Tibial nerve (tissue), 4 donors: Measurements from ENCODE around the gene ID4. TPM values are rescaled to one million over a fixed set of nuclear protein-coding genes. Genes with fewer than 3 reads are reported as not detected.

Source experiments
- DNase-seq, 2 donors: peaks; one replicate each; pipeline ENCODE4 v3.0.0-alpha.2; 2019; ENCODE audit warnings: low spot score in 2 of 2
- H3K27ac ChIP-seq, 4 donors: fragments of 200-600 bp; sonication (generic) in 3 of 4; one replicate each; pipeline ENCODE4 v1.5.1; 2017 to 2019; ENCODE audit warnings: mild to moderate bottlenecking in 1 of 4
- H3K27me3 ChIP-seq, 2 donors: fragments of 200-600 bp; sonication (generic) in 1 of 2; one replicate each; pipeline versions ENCODE4 v1.5.1 to v1.6.0; 2017 to 2019
- H3K36me3 ChIP-seq, 3 donors: fragments of 200-600 bp; sonication (generic); one replicate each; pipeline ENCODE4 v1.5.1; 2018 to 2019
- H3K4me1 ChIP-seq, 4 donors: fragments of 200-600 bp; sonication (generic) in 3 of 4; one replicate each; pipeline ENCODE4 v1.5.1; 2017 to 2019
- H3K4me3 ChIP-seq, 4 donors: fragments of 200-600 bp; sonication (generic) in 3 of 4; one replicate each; pipeline ENCODE4 v1.5.1; 2017 to 2019; ENCODE audit warnings: mild to moderate bottlenecking in 1 of 4, moderate library complexity in 1 of 4
- H3K9me3 ChIP-seq, 4 donors: fragments of 200-600 bp; sonication (generic) in 3 of 4; one replicate each; pipeline ENCODE4 v1.5.1; 2017 to 2019
- CTCF ChIP-seq, 5 experiments: fragments of 200-600 bp in 3 of 5; fragments of 450-650 bp in 2 of 5; sonication (generic) in 3 of 5; IDR thresholded peaks; one replicate each; pipeline ENCODE4 v1.5.1; 2016 to 2019; ENCODE audit warnings: antibody characterized with exemption in 5 of 5, mild to moderate bottlenecking in 3 of 5, moderate library complexity in 2 of 5
- EP300 ChIP-seq, 2 donors: sonication (generic); formaldehyde crosslinking; IDR thresholded peaks; one replicate each; pipeline ENCODE4 v1.6.1; 2017; ENCODE audit warnings: antibody characterized with exemption in 2 of 2, mild to moderate bottlenecking in 1 of 2
- POLR2A ChIP-seq, 2 donors: fragments of 450-650 bp; IDR thresholded peaks; one replicate each; pipeline ENCODE4 v1.6.1; 2017; ENCODE audit warnings: antibody characterized with exemption in 2 of 2, mild to moderate bottlenecking in 2 of 2, moderate library complexity in 2 of 2
- WGBS, 2 donors: methylation state at CpG; one replicate each; pipeline ENCODE4 v1.1.5; 2018; 5-methylcytosine and 5-hydroxymethylcytosine counted together
- total RNA-seq, 4 donors: library from RNA; depleted of rRNA; stranded (reverse); fragments of >200 nt; gene quantifications; one replicate each; pipeline ENCODE4 v1.1.0, GENCODE V29; 2016

The ID4 gene
- total RNA-seq, 4 donors from 2014 or later = 27.0 to 69.0 (median 33.3) TPM

GRCh38 chr6:19855536-19855935, 18.4 kb downstream of the ID4 start:
- Histone ChIP-seq H3K36me3 (no peaks in the 10 kb centered on the region), H3K9me3 (no peaks in the 10 kb centered on the region), H3K4me3 (no peak overlapping the region), H3K27ac (no peak overlapping the region), H3K27me3 (no peaks in the 10 kb centered on the region), H3K4me1 (peaks cover 0 to 8% (median 3%) of the 10 kb centered on the region in 4 donors)
- no peak for DNase-seq
- no peak for TF ChIP-seq EP300 (IDR thresholded peaks at IDR 0.05)
- no peak for TF ChIP-seq POLR2A (IDR thresholded peaks at IDR 0.05)
- no peak for TF ChIP-seq CTCF (IDR thresholded peaks at IDR 0.05)
- 88 to 91% methylated on average over 8 of the region's 8 CpGs for WGBS, 2 donors

GRCh38 chr6:19857139-19857538, 20.0 kb downstream of the ID4 start:
- H3K4me1 ChIP-seq = no peaks in the 10 kb centered on the region
- no peak for DNase-seq

GRCh38 chr6:19857703-19858102, 20.5 kb downstream of the ID4 start:
- no peaks in the 10 kb centered on the region for H3K36me3 ChIP-seq
- no peak overlapping the region for H3K4me3 ChIP-seq
- no peak for DNase-seq
- WGBS, 2 donors = 92 to 94% methylated on average over 4 of the region's 4 CpGs
- H3K9me3 ChIP-seq = no peaks in the 10 kb centered on the region
- H3K27ac ChIP-seq = no peak overlapping the region
- no peaks in the 10 kb centered on the region for H3K4me1 ChIP-seq
- TF ChIP-seq EP300 (IDR thresholded peaks at IDR 0.05) = no peak
- no peak for TF ChIP-seq CTCF (IDR thresholded peaks at IDR 0.05)
- TF ChIP-seq POLR2A (IDR thresholded peaks at IDR 0.05) = no peak
- no peaks in the 10 kb centered on the region for H3K27me3 ChIP-seq

More at GRCh38 chr6:19857139-19857538, 20.0 kb downstream of the ID4 start:
- no peak for TF ChIP-seq EP300 (IDR thresholded peaks at IDR 0.05)
- no peak for TF ChIP-seq POLR2A (IDR thresholded peaks at IDR 0.05)
- TF ChIP-seq CTCF (IDR thresholded peaks at IDR 0.05) = no peak
- no peaks in the 10 kb centered on the region for H3K27me3 ChIP-seq
- 88 to 92% methylated on average over 3 of the region's 3 CpGs for WGBS, 2 donors
- no peak overlapping the region for H3K27ac ChIP-seq
- no peaks in the 10 kb centered on the region for H3K36me3 ChIP-seq
- H3K4me3 ChIP-seq = no peak overlapping the region
- no peaks in the 10 kb centered on the region for H3K9me3 ChIP-seq

- H3K27ac ChIP-seq = no peak overlapping the region
- H3K4me3 ChIP-seq = no peak overlapping the region
- no peak for DNase-seq
- 82 to 84% methylated on average over 4 of the region's 4 CpGs for WGBS, 2 donors
- no peaks in the 10 kb centered on the region for H3K36me3 ChIP-seq
- H3K9me3 ChIP-seq = no peaks in the 10 kb centered on the region
- TF ChIP-seq POLR2A (IDR thresholded peaks at IDR 0.05) (no peak), EP300 (IDR thresholded peaks at IDR 0.05) (no peak), CTCF (IDR thresholded peaks at IDR 0.05) (no peak)
- H3K27me3 ChIP-seq = no peaks in the 10 kb centered on the region
- no peaks in the 10 kb centered on the region for H3K4me1 ChIP-seq
Measured at GRCh38 chr6:19860235-19860877, 23.2 kb downstream of the ID4 start.

- H3K9me3 ChIP-seq = no peaks in the 10 kb centered on the region
- TF ChIP-seq CTCF (IDR thresholded peaks at IDR 0.05) (no peak), POLR2A (IDR thresholded peaks at IDR 0.05) (no peak), EP300 (IDR thresholded peaks at IDR 0.05) (no peak)
- no peak for DNase-seq
- peaks cover 0 to 11% (median 0%) of the 10 kb centered on the region in 4 donors for H3K4me1 ChIP-seq
- no peaks in the 10 kb centered on the region for H3K36me3 ChIP-seq
- H3K27ac ChIP-seq = no peak overlapping the region
- 86 to 97% methylated on average over 3 of the region's 3 CpGs for WGBS, 2 donors
- no peak overlapping the region for H3K4me3 ChIP-seq
- no peaks in the 10 kb centered on the region for H3K27me3 ChIP-seq
Measured at GRCh38 chr6:19864285-19864684, 27.1 kb downstream of the ID4 start.
